Colonic mucosa (tissue), 4 donors: ENCODE measurements around the gene ENAM. TPM values are rescaled to one million over a fixed set of nuclear protein-coding genes. Genes with fewer than 3 reads are reported as not detected.

Experiments used
- DNase-seq: peaks from one replicate; pipeline ENCODE4 v3.0.0-alpha.2; 2020
- H3K27ac ChIP-seq: fragments of 200-600 bp; one replicate; pipeline ENCODE4 v1.8.0; 2021
- H3K27me3 ChIP-seq: fragments of 200-600 bp; one replicate; pipeline ENCODE4 v1.8.0; 2021
- H3K36me3 ChIP-seq: fragments of 200-600 bp; one replicate; pipeline ENCODE4 v1.8.0; 2021
- H3K4me1 ChIP-seq: fragments of 200-600 bp; one replicate; pipeline ENCODE4 v1.8.0; 2021; ENCODE audit warnings: mild to moderate bottlenecking
- H3K4me3 ChIP-seq: fragments of 200-600 bp; one replicate; pipeline ENCODE4 v1.8.0; 2021
- H3K9ac ChIP-seq, 2 donors: one replicate each; pipeline ENCODE4 v1.7.0; 2013; ENCODE audit warnings: control low read depth in 2 of 2, low read depth in 2 of 2, low read length in 2 of 2
- H3K9me3 ChIP-seq: fragments of 200-600 bp; one replicate; pipeline ENCODE4 v1.8.0; 2021
- CTCF ChIP-seq: fragments of 200-600 bp; IDR thresholded peaks from one replicate; pipeline ENCODE4 v1.8.0; 2022; ENCODE audit warnings: antibody characterized with exemption, mild to moderate bottlenecking
- intact Hi-C: fragments of 100-400 bp; cut with DNase I; formaldehyde crosslinking; loops from one replicate; pipeline ENCODE4 v1.14.1; 2022
- total RNA-seq, 2 donors: library from RNA; stranded (reverse); fragmentation: NEBNext Ultra II Directional in 1 of 2; extraction: Animal tissue kit (Norgen Biotek cat#: 25700) in 1 of 2; gene quantifications; one replicate each; pipeline ENCODE4 v1.2.1, GENCODE V29; 2021
- donor health status: healthy.
- donor health status: DM: no; HTN: no; CAD: no.
- donor health status: DM: no; HTN: no; CAD: no.

Gene ENAM
- total RNA-seq, 2 donors from 2014 or later: not detected

- no peak for DNase-seq
- Histone ChIP-seq H3K9me3 (no peaks in the 10 kb centered on the region), H3K9ac (no peak overlapping the region), H3K27ac (no peak overlapping the region), H3K36me3 (no peaks in the 10 kb centered on the region), H3K4me3 (no peak overlapping the region), H3K4me1 (no peaks in the 10 kb centered on the region), H3K27me3 (no peaks in the 10 kb centered on the region)
- intact Hi-C loops: no loop called here
- no peak for TF ChIP-seq CTCF
These were observed 924 bp upstream of the ENAM start for GRCh38 chr4:70627620-70628019.

- no peak for DNase-seq
- H3K9me3 ChIP-seq: no peaks in the 10 kb centered on the region
- H3K27me3 ChIP-seq: no peaks in the 10 kb centered on the region
- H3K4me3 ChIP-seq: no peak overlapping the region
- no peak overlapping the region for H3K27ac ChIP-seq
- no peak for TF ChIP-seq CTCF
- H3K4me1 ChIP-seq: no peaks in the 10 kb centered on the region
- no peaks in the 10 kb centered on the region for H3K36me3 ChIP-seq
- no peak overlapping the region for H3K9ac ChIP-seq
- intact Hi-C loops: no loop called here
These were observed 1.0 kb downstream of the ENAM start for GRCh38 chr4:70629469-70630090.

- no peak for TF ChIP-seq CTCF
- H3K4me1 ChIP-seq: no peaks in the 10 kb centered on the region
- H3K27ac ChIP-seq: no peak overlapping the region
- H3K27me3 ChIP-seq: no peaks in the 10 kb centered on the region
- intact Hi-C loops: no loop called here
- no peak for DNase-seq
- H3K9ac ChIP-seq: no peak overlapping the region
- H3K9me3 ChIP-seq: no peaks in the 10 kb centered on the region
- H3K4me3 ChIP-seq: no peak overlapping the region
- H3K36me3 ChIP-seq: no peaks in the 10 kb centered on the region
These were observed 1.6 kb downstream of the ENAM start for GRCh38 chr4:70630162-70630561.

- Histone ChIP-seq H3K27me3 (no peaks in the 10 kb centered on the region), H3K4me3 (no peak overlapping the region), H3K27ac (no peak overlapping the region), H3K4me1 (no peaks in the 10 kb centered on the region), H3K36me3 (no peaks in the 10 kb centered on the region), H3K9me3 (no peaks in the 10 kb centered on the region), H3K9ac (no peak overlapping the region)
- no peak for TF ChIP-seq CTCF
- intact Hi-C loops: no loop called here
- DNase-seq: no peak
These were observed 3.5 kb downstream of the ENAM start for GRCh38 chr4:70632028-70632427.

GRCh38 chr4:70634482-70634881 is 5.9 kb downstream of the ENAM start:
- no peak for DNase-seq
- H3K36me3 ChIP-seq: no peaks in the 10 kb centered on the region
- H3K4me3 ChIP-seq: no peak overlapping the region
- intact Hi-C loops: no loop called here
- TF ChIP-seq CTCF: no peak
- H3K27ac ChIP-seq: no peak overlapping the region
- no peaks in the 10 kb centered on the region for H3K27me3 ChIP-seq
- no peaks in the 10 kb centered on the region for H3K9me3 ChIP-seq
- no peak overlapping the region for H3K9ac ChIP-seq
- no peaks in the 10 kb centered on the region for H3K4me1 ChIP-seq
